ENCODE results near the gene SOAT2. TPM values are rescaled to one million over a fixed set of nuclear protein-coding genes. Genes with fewer than 3 reads are reported as not detected.

The SOAT2 gene
- total RNA-seq, 1 donor from 2014 or later = not detected

DNA sequence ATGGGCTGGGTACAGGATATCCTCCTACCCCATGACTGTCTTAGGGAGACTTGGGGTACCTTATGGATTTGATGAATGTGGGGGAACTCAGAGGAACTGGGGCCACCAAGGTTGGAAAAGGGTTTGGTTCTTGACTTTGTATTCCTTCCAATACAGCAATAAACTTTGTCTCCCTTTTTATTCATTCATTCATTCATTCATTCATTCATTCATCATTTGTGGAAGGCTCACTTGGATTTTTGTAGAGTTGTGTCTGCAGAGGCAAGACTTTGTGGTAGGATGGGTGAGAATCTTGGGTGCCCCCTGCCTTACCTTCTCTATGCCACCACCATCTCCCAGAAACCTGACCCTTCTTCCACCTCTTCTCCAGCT, 21.1 kb downstream of the SOAT2 start:
- Mint-ChIP-seq H3K27me3 (ENCODE audit: unreplicated experiment) (peaks cover 12% of the 10 kb centered on the region), H3K9me3 (ENCODE audit: unreplicated experiment) (peaks cover 3% of the 10 kb centered on the region)

DNA sequence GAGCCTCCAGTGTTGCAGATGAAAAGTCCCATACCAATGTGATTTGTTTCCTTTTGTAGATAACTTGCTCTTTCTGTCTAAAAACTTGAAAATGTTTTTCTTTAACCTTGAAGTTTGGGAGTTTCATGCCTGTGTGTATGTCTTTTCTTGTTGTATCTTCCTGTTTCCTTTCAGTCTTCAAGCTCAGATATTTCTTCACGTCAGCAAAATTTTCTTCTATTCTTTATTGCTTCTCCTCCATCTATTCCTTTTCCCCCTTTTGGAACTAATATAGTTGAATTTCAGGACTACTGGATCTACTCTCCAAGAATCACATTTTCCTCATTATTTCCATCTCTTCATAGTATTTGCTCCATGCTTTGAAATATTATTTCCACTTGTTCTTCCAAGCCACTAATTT, 23.9 kb downstream of the SOAT2 start:
- Mint-ChIP-seq H3K4me3 (ENCODE audit: unreplicated experiment) (no peak overlapping the region), H3K27me3 (ENCODE audit: unreplicated experiment) (peaks cover 8% of the 10 kb centered on the region), H3K9me3 (ENCODE audit: unreplicated experiment) (peaks cover 3% of the 10 kb centered on the region), H3K4me1 (ENCODE audit: low read depth, unreplicated experiment) (peaks cover 3% of the 10 kb centered on the region), H3K36me3 (ENCODE audit: unreplicated experiment) (peaks cover 3% of the 10 kb centered on the region), H3K27ac (ENCODE audit: unreplicated experiment) (no peak overlapping the region)
- DNase-seq = no peak
- TF ChIP-seq, protein P1, sequence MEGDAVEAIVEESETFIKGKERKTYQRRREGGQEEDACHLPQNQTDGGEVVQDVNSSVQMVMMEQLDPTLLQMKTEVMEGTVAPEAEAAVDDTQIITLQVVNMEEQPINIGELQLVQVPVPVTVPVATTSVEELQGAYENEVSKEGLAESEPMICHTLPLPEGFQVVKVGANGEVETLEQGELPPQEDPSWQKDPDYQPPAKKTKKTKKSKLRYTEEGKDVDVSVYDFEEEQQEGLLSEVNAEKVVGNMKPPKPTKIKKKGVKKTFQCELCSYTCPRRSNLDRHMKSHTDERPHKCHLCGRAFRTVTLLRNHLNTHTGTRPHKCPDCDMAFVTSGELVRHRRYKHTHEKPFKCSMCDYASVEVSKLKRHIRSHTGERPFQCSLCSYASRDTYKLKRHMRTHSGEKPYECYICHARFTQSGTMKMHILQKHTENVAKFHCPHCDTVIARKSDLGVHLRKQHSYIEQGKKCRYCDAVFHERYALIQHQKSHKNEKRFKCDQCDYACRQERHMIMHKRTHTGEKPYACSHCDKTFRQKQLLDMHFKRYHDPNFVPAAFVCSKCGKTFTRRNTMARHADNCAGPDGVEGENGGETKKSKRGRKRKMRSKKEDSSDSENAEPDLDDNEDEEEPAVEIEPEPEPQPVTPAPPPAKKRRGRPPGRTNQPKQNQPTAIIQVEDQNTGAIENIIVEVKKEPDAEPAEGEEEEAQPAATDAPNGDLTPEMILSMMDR (IDR thresholded peaks at IDR 0.05; ENCODE audit: partially characterized antibody, unreplicated experiment) = no peak

More for the DNA sequence above, 21.1 kb downstream of the SOAT2 start:
- TF ChIP-seq, protein P1 (IDR thresholded peaks at IDR 0.05; ENCODE audit: partially characterized antibody, unreplicated experiment) = no peak
- Mint-ChIP-seq H3K4me3 (ENCODE audit: unreplicated experiment) (no peak overlapping the region), H3K27ac (ENCODE audit: unreplicated experiment) (no peak overlapping the region), H3K36me3 (ENCODE audit: unreplicated experiment) (peaks cover 3% of the 10 kb centered on the region), H3K4me1 (ENCODE audit: low read depth, unreplicated experiment) (peaks cover 3% of the 10 kb centered on the region)
- no peak for DNase-seq

DNA sequence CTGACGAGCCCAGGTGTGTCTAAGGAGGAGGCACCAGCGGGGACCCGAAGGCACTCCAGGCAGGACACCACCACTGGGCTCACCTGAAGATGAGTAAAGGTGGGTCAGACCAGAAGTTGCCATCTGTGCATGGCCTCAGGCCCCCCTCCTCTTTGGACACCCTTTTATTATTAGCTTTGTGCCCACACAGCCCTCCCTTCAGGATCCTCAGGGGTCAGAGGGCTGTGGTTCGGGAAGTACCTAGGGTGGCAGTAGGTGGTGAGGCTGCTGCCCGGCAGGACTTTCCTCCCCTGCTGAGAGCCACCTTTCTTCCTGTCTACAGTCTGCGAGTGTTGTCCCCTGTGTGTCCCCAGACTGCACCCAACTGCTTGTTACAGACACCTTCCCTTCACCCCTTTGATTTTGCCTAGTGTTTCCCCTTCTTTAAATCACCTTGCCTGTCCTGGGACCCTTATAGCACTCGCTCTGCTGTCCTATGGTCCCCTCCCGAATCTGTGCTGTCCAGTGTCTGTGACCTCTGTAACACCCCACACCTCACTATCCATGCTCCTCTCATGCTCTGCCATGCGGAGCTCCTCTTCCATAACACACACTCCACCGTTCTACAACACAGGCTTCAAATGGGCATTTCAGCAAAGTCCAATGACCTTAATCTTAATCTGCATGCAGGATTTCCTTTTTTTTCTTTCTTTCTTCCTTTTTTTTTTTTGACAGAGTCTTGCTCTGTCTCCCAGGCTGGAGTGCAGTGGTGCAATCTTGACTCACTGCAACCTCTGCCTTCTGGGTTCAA, 25.7 kb downstream of the SOAT2 start:
- Mint-ChIP-seq H3K27ac (ENCODE audit: unreplicated experiment) (no peak overlapping the region), H3K27me3 (ENCODE audit: unreplicated experiment) (peaks cover 8% of the 10 kb centered on the region), H3K4me1 (ENCODE audit: low read depth, unreplicated experiment) (no peaks in the 10 kb centered on the region), H3K36me3 (ENCODE audit: unreplicated experiment) (peaks cover 2% of the 10 kb centered on the region), H3K9me3 (ENCODE audit: unreplicated experiment) (peaks cover under 1% of the 10 kb centered on the region), H3K4me3 (ENCODE audit: unreplicated experiment) (no peak overlapping the region)
- no peak for DNase-seq
- TF ChIP-seq, protein P1 (IDR thresholded peaks at IDR 0.05; ENCODE audit: partially characterized antibody, unreplicated experiment) = no peak

DNA sequence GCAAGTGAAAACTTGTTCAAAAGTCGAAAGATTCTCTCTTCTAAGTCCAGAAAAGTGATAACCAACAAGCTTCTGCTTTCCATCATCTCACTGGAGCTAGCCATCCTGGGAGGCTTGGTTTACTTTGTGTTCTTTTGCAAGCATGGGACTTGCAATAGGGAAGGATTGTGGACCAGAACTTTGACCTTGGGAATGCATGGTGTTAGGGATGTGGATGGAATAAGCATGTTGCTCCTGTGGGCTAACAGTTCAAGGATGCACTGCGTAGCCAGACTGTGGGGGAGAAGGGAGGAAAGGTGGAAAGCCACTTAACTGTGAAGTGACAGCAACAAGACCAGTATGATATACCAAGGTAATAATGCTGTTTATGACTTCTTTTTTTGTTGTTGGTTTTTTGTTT, 28.6 kb downstream of the SOAT2 start:
- no peak for DNase-seq
- TF ChIP-seq, protein P1 (IDR thresholded peaks at IDR 0.05; ENCODE audit: partially characterized antibody, unreplicated experiment) = no peak
- no peaks in the 10 kb centered on the region for H3K36me3 Mint-ChIP-seq (ENCODE audit: unreplicated experiment)
- H3K9me3 Mint-ChIP-seq (ENCODE audit: unreplicated experiment) = no peaks in the 10 kb centered on the region
- no peaks in the 10 kb centered on the region for H3K4me1 Mint-ChIP-seq (ENCODE audit: low read depth, unreplicated experiment)
- H3K27me3 Mint-ChIP-seq (ENCODE audit: unreplicated experiment) = peaks cover 8% of the 10 kb centered on the region
- H3K27ac Mint-ChIP-seq (ENCODE audit: unreplicated experiment) = no peak overlapping the region
- H3K4me3 Mint-ChIP-seq (ENCODE audit: unreplicated experiment) = no peak overlapping the region

DNA sequence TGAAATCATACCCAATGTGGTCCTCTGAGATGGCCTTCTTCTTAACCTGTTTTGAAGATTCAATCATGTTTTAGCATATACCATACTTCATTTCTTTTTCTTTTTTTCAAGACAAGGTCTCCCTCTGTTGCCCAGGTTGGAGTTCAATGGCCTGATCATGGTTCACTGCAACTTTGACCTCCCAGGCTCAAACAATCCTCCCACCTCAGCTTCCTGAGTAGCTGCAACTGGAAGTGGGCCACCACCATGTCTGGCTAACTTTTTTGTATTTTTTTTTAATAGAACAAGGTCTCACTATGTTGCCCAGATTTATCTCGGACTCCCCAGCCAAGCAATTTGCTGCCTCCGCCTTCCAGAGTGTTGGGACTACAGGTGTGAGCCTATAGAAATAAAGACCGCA, 30.4 kb downstream of the SOAT2 start:
- peaks cover 2% of the 10 kb centered on the region for H3K9me3 Mint-ChIP-seq (ENCODE audit: unreplicated experiment)
- no peak overlapping the region for H3K27ac Mint-ChIP-seq (ENCODE audit: unreplicated experiment)
- no peaks in the 10 kb centered on the region for H3K4me1 Mint-ChIP-seq (ENCODE audit: low read depth, unreplicated experiment)
- H3K27me3 Mint-ChIP-seq (ENCODE audit: unreplicated experiment) = peaks cover 8% of the 10 kb centered on the region
- H3K4me3 Mint-ChIP-seq (ENCODE audit: unreplicated experiment) = no peak overlapping the region
- no peak for DNase-seq
- TF ChIP-seq, protein P1 (IDR thresholded peaks at IDR 0.05; ENCODE audit: partially characterized antibody, unreplicated experiment) = no peak
- H3K36me3 Mint-ChIP-seq (ENCODE audit: unreplicated experiment) = no peaks in the 10 kb centered on the region
